GM10266 (cell line): Measurements from ENCODE around the gene REELD1.

Source experiments
- DNase-seq: peaks from one replicate; pipeline ENCODE4 v3.0.0; 2012; ENCODE audit errors: extremely low spot score
- TF ChIP-seq, protein P1 (sequence below): IDR thresholded peaks from 2 replicates; pipeline ENCODE4 v1.5.1; 2012; ENCODE audit warnings: mild to moderate bottlenecking, low read depth; ENCODE audit not compliant: control insufficient read depth, insufficient read depth; ENCODE audit errors: missing control alignments

The REELD1 gene

DNA sequence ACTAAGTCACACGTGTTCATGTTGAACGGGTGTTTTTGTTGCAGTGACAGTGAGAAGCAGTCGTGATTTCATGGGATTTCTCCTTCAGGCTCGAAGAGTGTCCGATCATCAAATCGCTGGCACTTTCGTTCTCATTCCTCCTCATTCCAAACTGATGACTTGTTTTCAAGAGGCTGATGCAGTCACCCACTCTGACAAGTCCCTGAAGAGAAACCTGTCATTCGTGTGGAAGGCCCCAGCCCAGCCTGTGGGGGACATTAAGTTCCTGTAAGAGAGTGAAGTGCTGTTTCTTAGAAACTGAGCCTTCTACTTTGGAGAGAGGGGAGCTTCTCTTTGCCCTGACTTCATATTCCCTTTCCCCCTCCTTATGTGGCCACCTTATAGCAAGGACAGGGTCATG, 8.0 kb downstream of the REELD1 start:
- TF ChIP-seq, protein P1, sequence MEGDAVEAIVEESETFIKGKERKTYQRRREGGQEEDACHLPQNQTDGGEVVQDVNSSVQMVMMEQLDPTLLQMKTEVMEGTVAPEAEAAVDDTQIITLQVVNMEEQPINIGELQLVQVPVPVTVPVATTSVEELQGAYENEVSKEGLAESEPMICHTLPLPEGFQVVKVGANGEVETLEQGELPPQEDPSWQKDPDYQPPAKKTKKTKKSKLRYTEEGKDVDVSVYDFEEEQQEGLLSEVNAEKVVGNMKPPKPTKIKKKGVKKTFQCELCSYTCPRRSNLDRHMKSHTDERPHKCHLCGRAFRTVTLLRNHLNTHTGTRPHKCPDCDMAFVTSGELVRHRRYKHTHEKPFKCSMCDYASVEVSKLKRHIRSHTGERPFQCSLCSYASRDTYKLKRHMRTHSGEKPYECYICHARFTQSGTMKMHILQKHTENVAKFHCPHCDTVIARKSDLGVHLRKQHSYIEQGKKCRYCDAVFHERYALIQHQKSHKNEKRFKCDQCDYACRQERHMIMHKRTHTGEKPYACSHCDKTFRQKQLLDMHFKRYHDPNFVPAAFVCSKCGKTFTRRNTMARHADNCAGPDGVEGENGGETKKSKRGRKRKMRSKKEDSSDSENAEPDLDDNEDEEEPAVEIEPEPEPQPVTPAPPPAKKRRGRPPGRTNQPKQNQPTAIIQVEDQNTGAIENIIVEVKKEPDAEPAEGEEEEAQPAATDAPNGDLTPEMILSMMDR: no peak
- DNase-seq: no peak

DNA sequence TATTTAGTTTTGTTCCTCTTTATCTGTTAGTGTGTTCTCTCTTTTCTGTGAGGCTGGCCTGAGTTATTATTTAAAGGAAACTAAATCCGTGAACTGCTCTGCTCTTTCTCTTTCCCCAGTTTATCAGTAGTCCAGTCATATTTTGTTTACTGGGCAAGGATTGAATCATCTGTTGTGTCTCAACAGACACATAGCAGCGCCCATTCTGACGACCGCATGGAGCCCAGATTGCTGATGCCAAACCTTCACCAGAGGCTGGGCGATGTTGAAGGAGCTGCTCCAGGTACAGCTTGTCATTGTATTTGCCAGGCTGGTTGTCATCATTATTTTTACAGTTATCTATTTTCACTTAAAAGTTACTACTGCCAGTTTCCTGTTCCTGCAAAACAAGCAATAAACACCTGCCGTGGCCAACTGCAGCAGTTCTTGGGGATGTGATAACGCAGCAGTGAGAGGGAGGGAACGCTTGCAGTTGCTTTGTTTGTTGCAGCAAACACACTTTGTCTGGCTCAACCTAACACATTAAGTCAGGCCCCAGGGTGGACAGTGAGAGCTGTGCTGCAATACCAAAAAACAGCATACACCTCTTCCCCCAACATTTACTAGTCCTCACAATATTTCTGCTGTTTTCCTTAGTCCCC, 10.1 kb downstream of the REELD1 start:
- TF ChIP-seq, protein P1: no peak
- no peak for DNase-seq

DNA sequence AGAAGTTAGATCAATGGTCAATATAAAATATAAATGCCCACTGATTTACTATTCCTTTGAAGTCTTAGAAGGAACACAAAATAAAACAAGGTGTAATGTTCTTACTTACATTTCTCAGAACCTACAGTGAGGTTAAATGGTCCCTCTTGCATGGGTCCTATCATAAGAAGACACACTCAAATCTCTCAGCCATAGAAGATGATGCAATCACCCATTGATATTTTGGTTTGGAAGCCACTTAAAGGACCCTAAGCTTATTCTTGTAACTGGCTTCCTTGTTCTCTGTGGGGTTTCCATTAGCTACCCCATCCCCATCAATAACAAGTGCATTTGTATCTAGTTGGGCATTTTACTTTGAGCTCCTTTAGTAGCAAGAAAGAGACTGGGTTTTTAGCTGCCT, 15.1 kb downstream of the REELD1 start:
- TF ChIP-seq, protein P1: no peak
- no peak for DNase-seq

DNA sequence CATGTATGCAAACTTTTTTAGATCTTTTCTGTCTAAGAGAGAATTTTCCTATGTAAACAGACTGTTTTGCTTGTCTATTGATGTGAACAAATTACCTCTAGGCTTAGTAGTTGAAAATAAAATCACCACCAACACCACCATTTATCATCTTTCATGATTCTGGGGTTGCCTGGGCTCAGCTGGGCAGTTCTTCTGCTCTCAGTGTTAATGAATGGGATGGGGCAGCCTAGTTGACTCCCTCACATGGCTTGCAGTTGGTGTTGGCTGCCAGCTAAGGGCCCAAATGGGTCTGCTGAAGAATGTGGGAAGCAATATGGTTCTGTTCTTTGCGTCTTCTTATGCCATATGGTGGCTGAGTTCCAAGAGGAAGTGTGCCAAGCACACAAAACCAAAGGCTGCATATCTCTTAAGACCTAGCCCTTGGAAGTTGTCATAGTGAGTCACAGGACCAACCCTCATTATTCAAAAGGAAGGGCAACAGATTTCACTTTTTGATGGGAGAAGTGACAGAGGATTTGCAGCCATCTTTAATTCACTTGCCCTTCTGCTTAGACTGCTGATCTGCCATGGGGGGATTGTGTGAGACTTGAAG, 17.9 kb downstream of the REELD1 start:
- DNase-seq: no peak
- TF ChIP-seq, protein P1: no peak

DNA sequence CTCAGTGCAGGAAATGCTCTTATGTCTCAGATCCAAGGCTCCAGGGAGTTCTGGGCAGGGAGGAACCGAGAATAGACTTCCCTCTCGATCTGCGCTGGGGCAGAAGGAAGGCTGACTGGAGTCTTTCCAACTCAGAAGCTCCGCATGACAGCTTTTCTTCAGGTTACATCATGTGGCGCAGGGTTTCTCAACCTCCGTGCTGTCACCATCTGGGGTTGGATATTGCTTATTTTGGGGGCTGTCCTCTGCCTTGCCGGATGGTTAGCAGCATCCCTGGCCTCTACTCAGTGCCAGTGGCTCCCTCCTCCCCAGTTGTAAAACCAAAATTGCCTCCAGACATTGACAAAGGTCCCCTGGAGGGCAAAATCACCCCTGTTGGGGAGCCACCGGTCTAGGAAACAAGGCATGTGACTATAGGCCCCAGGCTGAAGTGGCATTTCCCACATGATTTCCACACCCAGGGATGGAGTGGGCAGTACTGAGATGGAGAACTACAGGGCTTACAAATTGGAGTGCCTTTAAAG, 21.4 kb downstream of the REELD1 start:
- TF ChIP-seq, protein P1: no peak
- no peak for DNase-seq

DNA sequence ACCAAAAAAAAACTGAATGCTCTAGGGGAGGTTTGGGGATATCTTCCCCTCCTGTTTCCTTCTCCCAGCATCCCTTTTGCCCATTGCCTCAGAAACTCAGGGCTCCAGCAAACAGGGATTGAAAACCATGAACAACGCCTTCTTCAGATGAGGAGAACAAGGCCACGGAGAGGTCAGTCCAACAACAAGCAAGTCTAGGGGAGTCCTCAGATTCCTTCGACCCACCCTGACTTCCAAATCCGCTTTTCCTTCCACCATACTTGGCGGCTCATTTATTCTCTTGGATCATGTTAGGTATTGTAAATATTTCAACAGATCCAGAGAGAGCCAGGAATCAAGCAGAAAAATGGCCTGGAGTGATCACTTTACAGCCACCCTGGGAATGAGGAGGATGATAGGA, 21.9 kb downstream of the REELD1 start:
- DNase-seq: no peak
- TF ChIP-seq, protein P1: no peak

DNA sequence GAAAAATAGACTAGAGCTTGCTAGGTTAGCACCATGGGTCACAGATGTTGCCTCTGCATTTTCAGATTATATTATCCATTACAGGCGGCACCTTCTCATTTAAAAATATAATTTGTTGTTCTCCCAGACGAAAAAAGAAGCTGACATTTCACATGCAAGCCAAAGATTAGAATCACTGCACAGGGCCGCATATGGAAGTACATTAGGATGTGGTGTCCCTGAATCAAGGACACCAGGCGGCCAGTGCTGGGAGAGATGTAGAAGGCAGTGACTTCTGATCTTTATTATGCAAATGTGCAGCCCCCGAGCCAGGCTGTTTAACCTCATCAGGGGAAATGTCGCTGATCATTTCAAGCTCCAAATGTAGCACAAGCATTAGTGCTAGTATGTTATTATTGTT, 22.8 kb downstream of the REELD1 start:
- TF ChIP-seq, protein P1: no peak
- no peak for DNase-seq
